HEK293T (cell line): Measurements from ENCODE around the gene FTO.

Source experiments
- ARNT ChIP-seq: fragments of 450-650 bp; IDR thresholded peaks from 2 replicates; pipeline ENCODE4 v1.6.1; 2017; ENCODE audit warnings: mild to moderate bottlenecking
- BHLHE40 ChIP-seq: fragments of 450-650 bp; IDR thresholded peaks from 2 replicates; pipeline ENCODE4 v1.6.1; 2016; ENCODE audit warnings: mild to moderate bottlenecking, moderate library complexity, borderline replicate concordance
- CTBP1 ChIP-seq: fragments of 450-650 bp; IDR thresholded peaks from 2 replicates; pipeline ENCODE4 v1.6.1; 2016; ENCODE audit warnings: borderline replicate concordance
- ELF4 ChIP-seq: fragments of 450-650 bp; IDR thresholded peaks from 2 replicates; pipeline ENCODE4 v1.6.1; 2017; ENCODE audit warnings: antibody characterized with exemption
- FOXA1 ChIP-seq: fragments of 450-650 bp; IDR thresholded peaks from 2 replicates; pipeline ENCODE4 v1.6.1; 2016; ENCODE audit warnings: mild to moderate bottlenecking
- FOXM1 ChIP-seq: fragments of 450-650 bp; IDR thresholded peaks from 2 replicates; pipeline ENCODE4 v1.6.1; 2017; ENCODE audit warnings: mild to moderate bottlenecking, borderline replicate concordance
- HDGF ChIP-seq: fragments of 450-650 bp; IDR thresholded peaks from 2 replicates; pipeline ENCODE4 v1.6.1; 2017; ENCODE audit warnings: antibody characterized with exemption, borderline replicate concordance
- L3MBTL2 ChIP-seq: fragments of 450-650 bp; conservative IDR thresholded peaks from 2 replicates; pipeline ENCODE4 v1.6.1; 2016; ENCODE audit warnings: mild to moderate bottlenecking
- LEF1 ChIP-seq: fragments of 450-650 bp; IDR thresholded peaks from 2 replicates; pipeline ENCODE4 v1.6.1; 2017; ENCODE audit warnings: mild to moderate bottlenecking, borderline replicate concordance
- PKNOX1 ChIP-seq: fragments of 450-650 bp; IDR thresholded peaks from 2 replicates; pipeline ENCODE4 v1.6.1; 2016
- SP1 ChIP-seq: fragments of 450-650 bp; IDR thresholded peaks from 2 replicates; pipeline ENCODE4 v1.6.1; 2017
- SUZ12 ChIP-seq: fragments of 450-650 bp; IDR thresholded peaks from 2 replicates; pipeline ENCODE4 v1.6.1; 2016; ENCODE audit warnings: mild to moderate bottlenecking
- TARDBP ChIP-seq: fragments of 450-650 bp; IDR thresholded peaks from 2 replicates; pipeline ENCODE4 v1.6.1; 2016
- ZNF384 ChIP-seq: fragments of 450-650 bp; IDR thresholded peaks from 2 replicates; pipeline ENCODE4 v1.6.1; 2016

GRCh38 chr16:54094641-54095040, 390.7 kb downstream of the FTO start:
- TF ChIP-seq ARNT (no peak), CTBP1 (no peak), SP1 (no peak), SUZ12 (no peak), FOXA1 (no peak), TARDBP (no peak), ELF4 (no peak), PKNOX1 (no peak), L3MBTL2 (no peak), LEF1 (no peak), BHLHE40 (no peak), FOXM1 (no peak), HDGF (no peak), ZNF384 (no peak)
